Neuronal stem cell (in vitro differentiated cells): Measurements from ENCODE around the gene PLBD1.

Experiments
- DNase-seq: peaks from one replicate; pipeline ENCODE4 v3.0.0-alpha.2; 2013; ENCODE audit warnings: low spot score
- H2AFZ ChIP-seq: one replicate; pipeline ENCODE4 v1.6.1; 2013; ENCODE audit warnings: mild to moderate bottlenecking, low read length, inconsistent platforms
- H2AK5ac ChIP-seq: 2 replicates; pipeline ENCODE4 v1.6.1; 2013; ENCODE audit warnings: low read depth, mild to moderate bottlenecking, inconsistent platforms, low read length, moderate library complexity, mixed read lengths
- H2BK120ac ChIP-seq: 2 replicates; pipeline ENCODE4 v1.6.1; 2013; ENCODE audit warnings: low read depth, mild to moderate bottlenecking, inconsistent platforms, low read length, moderate library complexity, mixed read lengths
- H2BK12ac ChIP-seq: one replicate; pipeline ENCODE4 v1.6.1; 2013; ENCODE audit warnings: low read length, inconsistent platforms
- H2BK15ac ChIP-seq: 2 replicates; pipeline ENCODE4 v1.6.1; 2013; ENCODE audit warnings: mild to moderate bottlenecking, low read length, inconsistent platforms, mixed read lengths
- H2BK5ac ChIP-seq: one replicate; pipeline ENCODE4 v1.6.1; 2013; ENCODE audit warnings: inconsistent platforms, mild to moderate bottlenecking, low read length, moderate library complexity
- H3K14ac ChIP-seq: one replicate; pipeline ENCODE4 v1.6.1; 2013; ENCODE audit warnings: low read length, inconsistent platforms
- H3K18ac ChIP-seq: 2 replicates; pipeline ENCODE4 v1.6.1; 2013; ENCODE audit warnings: low read length, inconsistent platforms
- H3K23ac ChIP-seq: 2 replicates; pipeline ENCODE4 v1.6.1; 2013; ENCODE audit warnings: low read depth, mild to moderate bottlenecking, mixed read lengths, low read length, inconsistent platforms; ENCODE audit not compliant: poor library complexity
- H3K27ac ChIP-seq: replicated peaks from 3 replicates; pipeline ENCODE4 v1.5.1; 2013; ENCODE audit warnings: low read length, inconsistent platforms
- H3K27me3 ChIP-seq, 3 experiments: 2 replicates each; pipeline ENCODE4 v1.6.1; 2013; ENCODE audit warnings: low read length in 3 of 3, mild to moderate bottlenecking in 2 of 3, inconsistent platforms in 1 of 3, low read depth in 1 of 3, mixed read lengths in 1 of 3, moderate library complexity in 1 of 3; ENCODE audit not compliant: control insufficient read depth in 3 of 3, insufficient read depth in 3 of 3
- H3K36me3 ChIP-seq, 2 donors: replicated peaks in 1 of 2; 2 replicates each; pipeline ENCODE4 v1.6.1; 2013; ENCODE audit warnings: low read length in 2 of 2; ENCODE audit not compliant: control insufficient read depth in 2 of 2, insufficient read depth in 2 of 2
- H3K4ac ChIP-seq: 2 replicates; pipeline ENCODE4 v1.6.1; 2013; ENCODE audit warnings: inconsistent platforms, mild to moderate bottlenecking, low read length, moderate library complexity
- H3K4me1 ChIP-seq, 2 donors: 1 replicate in 1 of 2; 2 replicates in 1 of 2; pipeline ENCODE4 v1.6.1; 2013; ENCODE audit warnings: low read length in 2 of 2, low read depth in 1 of 2; ENCODE audit not compliant: control insufficient read depth in 2 of 2, insufficient read depth in 1 of 2
- H3K4me2 ChIP-seq: one replicate; pipeline ENCODE4 v1.6.1; 2013; ENCODE audit warnings: mild to moderate bottlenecking, low read length, inconsistent platforms; ENCODE audit not compliant: insufficient read depth, poor library complexity, severe bottlenecking
- H3K4me3 ChIP-seq, 2 donors: 2 replicates each; pipeline ENCODE4 v1.5.1; 2013; ENCODE audit warnings: low read length in 2 of 2, mild to moderate bottlenecking in 2 of 2, inconsistent platforms in 1 of 2, moderate library complexity in 1 of 2
- H3K79me1 ChIP-seq: one replicate; pipeline ENCODE4 v1.6.1; 2013; ENCODE audit warnings: low read depth, mild to moderate bottlenecking, inconsistent platforms, low read length, moderate library complexity
- H3K9ac ChIP-seq: one replicate; pipeline ENCODE4 v1.6.1; 2013; ENCODE audit warnings: mild to moderate bottlenecking, low read depth, low read length, inconsistent platforms; ENCODE audit not compliant: poor library complexity
- H3K9me3 ChIP-seq, 2 donors: replicated peaks in 1 of 2; 2 replicates each; pipeline versions ENCODE3 to v1.6.1; 2013; ENCODE audit warnings: low read length in 2 of 2, mild to moderate bottlenecking in 2 of 2, inconsistent platforms in 1 of 2, low read depth in 1 of 2, mixed read lengths in 1 of 2, moderate library complexity in 1 of 2; ENCODE audit not compliant: control insufficient read depth in 2 of 2, insufficient read depth in 1 of 2
- H4K8ac ChIP-seq: one replicate; pipeline ENCODE4 v1.6.1; 2013; ENCODE audit warnings: low read depth, mild to moderate bottlenecking, inconsistent platforms, low read length, moderate library complexity
- H4K91ac ChIP-seq: one replicate; pipeline ENCODE4 v1.6.1; 2013; ENCODE audit warnings: low read length, low read depth, mild to moderate bottlenecking, inconsistent platforms; ENCODE audit not compliant: poor library complexity
- WGBS, 2 donors: extraction: QIAGEN DNeasy Blood & Tissue Kit; methylation state at CpG; one replicate each; pipeline ENCODE4 v1.1.7; 2013; ENCODE audit warnings: missing lambda C conversion rate in 2 of 2, mixed read lengths in 1 of 2; ENCODE audit not compliant: insufficient read length in 2 of 2, insufficient replicate concordance in 1 of 2; ENCODE audit errors: extremely low coverage in 2 of 2; 5-methylcytosine and 5-hydroxymethylcytosine counted together

PLBD1 gene

DNA sequence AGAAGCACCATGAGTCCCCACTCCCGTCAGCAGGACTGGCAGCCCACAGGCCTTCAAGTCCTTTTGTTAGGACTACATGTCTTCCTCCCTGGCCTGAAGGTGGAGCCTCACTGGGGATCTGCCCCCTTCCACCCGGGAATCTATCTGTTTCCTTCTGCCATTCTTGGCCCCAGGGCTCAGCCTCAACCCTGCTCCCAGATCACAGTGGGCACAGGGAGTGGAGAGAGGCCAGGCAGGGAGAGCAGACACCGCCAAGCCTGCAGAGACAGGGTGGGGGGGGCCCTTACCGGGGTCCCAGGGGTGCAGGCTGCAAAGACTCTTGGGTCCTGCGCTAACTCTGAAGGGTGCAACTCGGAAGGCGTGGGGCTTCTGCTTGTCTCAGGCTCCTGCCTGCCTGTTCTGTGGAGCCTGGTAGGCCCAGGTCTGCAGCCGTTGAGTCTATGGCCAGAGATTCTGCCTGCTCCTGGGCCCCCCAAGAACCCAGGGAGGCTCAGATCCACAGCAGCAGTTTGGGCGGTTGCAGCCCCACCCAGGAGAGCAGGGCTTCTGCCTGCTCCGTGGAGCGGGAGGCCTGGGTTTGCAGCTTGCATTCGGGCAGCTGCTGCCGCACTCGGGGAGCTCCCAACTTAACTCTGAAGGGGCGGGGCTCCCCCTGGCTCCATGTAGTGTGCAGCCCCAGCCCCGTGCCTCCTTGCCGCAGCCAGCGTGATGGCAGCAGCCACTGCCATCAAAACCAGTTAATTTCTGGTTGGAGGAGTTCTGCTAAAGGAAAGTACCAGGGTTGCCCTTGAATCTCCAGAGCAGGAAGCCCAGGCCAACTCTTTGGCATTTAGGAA lies 21.7 kb upstream of the PLBD1 start:
- peak overlapping the region; percentile 63 for H2AK5ac ChIP-seq
- peak overlapping the region; percentile 80 for H3K18ac ChIP-seq
- H2BK12ac ChIP-seq: no peak overlapping the region
- H2AFZ ChIP-seq: peak overlapping the region; percentile 45
- no peaks in the 10 kb centered on the region for H3K27me3 ChIP-seq
- no peak overlapping the region for H3K9ac ChIP-seq
- peak overlapping the region; percentile 21 for H3K14ac ChIP-seq
- no peak overlapping the region for H2BK5ac ChIP-seq
- H3K4ac ChIP-seq: no peak overlapping the region
- H3K79me1 ChIP-seq: no peaks in the 10 kb centered on the region
- H3K4me3 ChIP-seq: no peak overlapping the region
- DNase-seq: no peak
- H3K23ac ChIP-seq: peak overlapping the region; percentile 20
- no peaks in the 10 kb centered on the region for H3K4me1 ChIP-seq
- H3K27ac ChIP-seq: no peak overlapping the region
- H4K91ac ChIP-seq: no peak overlapping the region
- peak overlapping the region; percentile 26 for H2BK15ac ChIP-seq
- no peak overlapping the region for H2BK120ac ChIP-seq
- H3K36me3 ChIP-seq: no peaks in the 10 kb centered on the region
- no peaks in the 10 kb centered on the region for H3K9me3 ChIP-seq
- no peak overlapping the region for H4K8ac ChIP-seq
- no peak overlapping the region for H3K4me2 ChIP-seq
- no CpG with 5 or more reads among the region's 18 CpGs for WGBS, 2 donors

DNA sequence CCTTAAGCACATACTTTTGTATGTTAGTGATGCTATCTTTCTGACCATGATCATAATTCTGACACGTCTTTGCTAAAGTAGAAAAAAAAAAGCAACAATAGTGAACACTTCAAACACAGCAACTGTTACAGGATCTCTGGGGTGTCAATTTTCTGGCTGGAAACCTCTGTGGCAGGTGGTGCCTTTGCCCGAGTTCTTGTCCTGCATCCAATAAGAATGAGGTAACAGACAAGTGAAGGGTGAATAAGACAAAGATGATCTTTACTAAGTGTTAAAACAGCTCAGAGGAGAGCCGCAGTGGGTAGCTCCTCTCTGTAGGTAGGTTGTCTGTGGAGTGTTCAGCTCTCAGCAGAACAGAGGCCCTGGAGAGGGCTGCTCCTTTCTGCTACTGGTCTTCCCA lies 20.9 kb upstream of the PLBD1 start:
- H2AFZ ChIP-seq: peak overlapping the region; percentile 45
- no peaks in the 10 kb centered on the region for H3K36me3 ChIP-seq
- no peaks in the 10 kb centered on the region for H3K79me1 ChIP-seq
- no peak overlapping the region for H2BK15ac ChIP-seq
- no peak overlapping the region for H2BK120ac ChIP-seq
- no peak overlapping the region for H3K4me2 ChIP-seq
- no peaks in the 10 kb centered on the region for H3K27me3 ChIP-seq
- DNase-seq: no peak
- H3K14ac ChIP-seq: no peak overlapping the region
- no peaks in the 10 kb centered on the region for H3K9me3 ChIP-seq
- H3K4me1 ChIP-seq: no peaks in the 10 kb centered on the region
- H3K4ac ChIP-seq: no peak overlapping the region
- no peak overlapping the region for H4K91ac ChIP-seq
- H2BK5ac ChIP-seq: no peak overlapping the region
- no peak overlapping the region for H2BK12ac ChIP-seq
- no peak overlapping the region for H3K9ac ChIP-seq
- no peak overlapping the region for H2AK5ac ChIP-seq
- no peak overlapping the region for H3K4me3 ChIP-seq
- WGBS, 2 donors: no CpG with 5 or more reads among the region's 3 CpGs
- no peak overlapping the region for H3K27ac ChIP-seq
- H3K23ac ChIP-seq: no peak overlapping the region
- H3K18ac ChIP-seq: no peak overlapping the region
- H4K8ac ChIP-seq: no peak overlapping the region

DNA sequence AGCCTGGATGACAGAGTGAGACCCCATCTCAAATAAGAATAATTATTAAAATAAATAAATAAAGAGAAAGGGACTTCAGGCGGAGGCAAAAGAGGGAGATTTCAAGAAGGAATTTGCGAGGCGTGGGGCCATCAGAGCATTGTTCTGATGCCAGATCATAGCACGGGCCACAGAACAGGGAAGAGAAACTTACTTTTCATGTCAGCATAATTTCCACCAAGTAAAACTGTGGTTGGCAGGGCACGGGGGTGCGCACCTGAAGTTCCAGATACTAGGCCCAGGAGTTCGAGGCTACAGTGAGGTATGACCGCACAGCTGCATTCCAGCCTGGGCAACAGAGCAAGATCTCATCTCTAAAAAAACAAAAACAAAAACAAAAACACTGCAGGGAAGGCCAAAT lies 11.0 kb upstream of the PLBD1 start:
- no peak overlapping the region for H3K4ac ChIP-seq
- H3K14ac ChIP-seq: no peak overlapping the region
- no peaks in the 10 kb centered on the region for H3K4me1 ChIP-seq
- no peaks in the 10 kb centered on the region for H3K79me1 ChIP-seq
- no peak overlapping the region for H2AK5ac ChIP-seq
- no peak overlapping the region for H2BK5ac ChIP-seq
- no peak overlapping the region for H4K91ac ChIP-seq
- no peak overlapping the region for H3K4me3 ChIP-seq
- no peak overlapping the region for H2BK15ac ChIP-seq
- H3K9ac ChIP-seq: no peak overlapping the region
- H3K9me3 ChIP-seq: no peaks in the 10 kb centered on the region
- H3K23ac ChIP-seq: no peak overlapping the region
- H2AFZ ChIP-seq: no peak overlapping the region
- H3K27me3 ChIP-seq: no peaks in the 10 kb centered on the region
- no peak overlapping the region for H4K8ac ChIP-seq
- H3K36me3 ChIP-seq: no peaks in the 10 kb centered on the region
- H3K4me2 ChIP-seq: no peak overlapping the region
- 100% methylated on average over 1 of the region's 8 CpGs; no CpG with 5 or more reads in 1 of the 2 donors for WGBS, 2 donors
- no peak for DNase-seq
- H2BK120ac ChIP-seq: no peak overlapping the region
- peak overlapping the region; percentile 38 for H3K18ac ChIP-seq
- no peak overlapping the region for H2BK12ac ChIP-seq
- no peak overlapping the region for H3K27ac ChIP-seq

DNA sequence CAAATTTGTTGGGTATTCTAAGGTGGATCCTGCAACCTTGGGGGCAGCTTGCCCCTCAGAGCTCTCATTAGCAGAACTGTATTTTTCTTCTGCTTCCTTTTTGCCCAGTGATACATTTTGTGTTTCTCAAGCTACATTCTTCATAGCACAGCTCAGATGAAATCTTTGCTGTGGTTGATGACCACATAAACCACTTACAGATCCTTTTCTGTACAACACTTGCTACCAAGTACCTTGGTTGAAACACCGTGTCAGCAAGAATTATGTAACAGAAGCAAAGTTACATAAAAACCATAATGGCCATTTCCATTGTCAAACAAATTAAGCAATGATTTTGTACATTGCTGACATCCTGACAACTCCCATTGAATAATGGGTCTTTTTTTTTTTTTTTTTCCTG lies 9.7 kb upstream of the PLBD1 start:
- Histone ChIP-seq H3K27ac (no peak overlapping the region), H3K14ac (no peak overlapping the region), H3K4me3 (no peak overlapping the region), H2AFZ (no peak overlapping the region), H3K23ac (no peak overlapping the region), H2BK120ac (no peak overlapping the region), H3K9ac (no peak overlapping the region), H3K4me1 (no peaks in the 10 kb centered on the region), H2AK5ac (no peak overlapping the region), H3K36me3 (no peaks in the 10 kb centered on the region), H3K4ac (no peak overlapping the region), H4K8ac (no peak overlapping the region), H2BK15ac (no peak overlapping the region), H2BK12ac (no peak overlapping the region), H3K79me1 (no peaks in the 10 kb centered on the region), H3K9me3 (no peaks in the 10 kb centered on the region), H2BK5ac (no peak overlapping the region), H3K18ac (no peak overlapping the region), H4K91ac (no peak overlapping the region), H3K27me3 (no peaks in the 10 kb centered on the region), H3K4me2 (no peak overlapping the region)
- no CpG with 5 or more reads among the region's 1 CpG for WGBS, 2 donors
- DNase-seq: no peak
